H1 (cell line): ENCODE data around the gene CDH16. TPM values are rescaled to one million over a fixed set of nuclear protein-coding genes. Genes with fewer than 3 reads are reported as not detected.
A peak's percentile ranks its signal among the peaks of the same experiment; 100 is the strongest.

Experiments
- CTCF ChIA-PET: fragments of 300-600 bp; sonication (Branson Sonifier 250); formaldehyde crosslinking; loops from one replicate; lab custom pipeline; 2021; ENCODE audit not compliant: partially characterized antibody; lab: Charles Lee
- POLR2A ChIA-PET: fragments of 300-600 bp; sonication (Branson Sonifier 250); formaldehyde crosslinking; loops from one replicate; lab custom pipeline; 2021; ENCODE audit warnings: inconsistent platforms; ENCODE audit not compliant: partially characterized antibody; lab: Charles Lee
- DNase-seq, 2 experiments: peaks; one replicate each; pipeline versions ENCODE4 v3.0.0 to v3.0.0-alpha.2; 2010 to 2022; ENCODE audit warnings: low spot score in 2 of 2, low read depth in 1 of 2, mixed read lengths in 1 of 2
- FAIRE-seq: peaks from 2 replicates; lab custom pipeline; 2011; peaks lifted over from hg19 to GRCh38; lab: Jason Lieb, UNC
- H2AFZ ChIP-seq: 2 replicates; pipeline ENCODE4 v1.8.1; 2012; ENCODE audit warnings: low read length, inconsistent platforms
- H2AK5ac ChIP-seq: 2 replicates; pipeline ENCODE4 v1.6.1; 2013; ENCODE audit warnings: low read depth, low read length
- H2BK120ac ChIP-seq: replicated peaks from 2 replicates; pipeline ENCODE3; 2013; ENCODE audit warnings: low read depth, low read length, inconsistent platforms
- H2BK12ac ChIP-seq: 2 replicates; pipeline ENCODE4 v1.6.1; 2013; ENCODE audit warnings: low read depth, low read length
- H2BK15ac ChIP-seq: 2 replicates; pipeline ENCODE4 v1.6.1; 2013; ENCODE audit warnings: low read length
- H2BK20ac ChIP-seq: 2 replicates; pipeline ENCODE4 v1.6.1; 2013; ENCODE audit warnings: low read length
- H2BK5ac ChIP-seq: 2 replicates; pipeline ENCODE4 v1.6.1; 2013; ENCODE audit warnings: low read depth, low read length
- H3K14ac ChIP-seq: 2 replicates; pipeline ENCODE4 v1.6.1; 2013; ENCODE audit warnings: inconsistent platforms; ENCODE audit not compliant: insufficient read length
- H3K18ac ChIP-seq: 2 replicates; pipeline ENCODE4 v1.6.1; 2013; ENCODE audit warnings: low read length; ENCODE audit errors: extremely low read depth
- H3K23ac ChIP-seq: 2 replicates; pipeline ENCODE4 v1.6.1; 2013; ENCODE audit warnings: inconsistent platforms; ENCODE audit not compliant: insufficient read length
- H3K23me2 ChIP-seq: 2 replicates; pipeline ENCODE4 v1.6.1; 2013; ENCODE audit warnings: low read depth, low read length
- H3K27ac ChIP-seq: 2 replicates; pipeline ENCODE4 v1.6.1; 2011; ENCODE audit warnings: low read depth, low read length, inconsistent platforms
- H3K27me3 ChIP-seq, 4 experiments: replicated peaks in 1 of 4; 1 replicate in 1 of 4; 2 replicates in 3 of 4; pipeline versions ENCODE4 v1.6.1 to v1.8.1; 2011 to 2013; ENCODE audit warnings: low read length in 3 of 4, mild to moderate bottlenecking in 3 of 4, inconsistent platforms in 2 of 4, mixed read lengths in 2 of 4, moderate library complexity in 1 of 4; ENCODE audit not compliant: control insufficient read depth in 3 of 4, insufficient read depth in 3 of 4; ENCODE audit errors: extremely low read depth in 1 of 4
- H3K36me3 ChIP-seq, 4 experiments: 2 replicates each; pipeline versions ENCODE4 v1.6.1 to v1.8.1; 2011 to 2013; ENCODE audit warnings: mild to moderate bottlenecking in 4 of 4, low read length in 3 of 4, moderate library complexity in 2 of 4, control low read depth in 1 of 4, inconsistent platforms in 1 of 4; ENCODE audit not compliant: insufficient read depth in 4 of 4, control insufficient read depth in 2 of 4
- H3K4ac ChIP-seq: replicated peaks from 2 replicates; pipeline ENCODE3; 2013; ENCODE audit warnings: low read length, low read depth, mixed read lengths, inconsistent platforms; ENCODE audit not compliant: insufficient read length
- H3K4me1 ChIP-seq, 4 experiments: replicated peaks in 1 of 4; 1 replicate in 1 of 4; 2 replicates in 3 of 4; pipeline versions ENCODE4 v1.6.1 to v1.8.1; 2011 to 2013; ENCODE audit warnings: low read length in 3 of 4, inconsistent platforms in 2 of 4, mixed read lengths in 1 of 4; ENCODE audit not compliant: insufficient read depth in 4 of 4, control insufficient read depth in 3 of 4
- H3K4me2 ChIP-seq, 2 experiments: 2 replicates each; pipeline versions ENCODE4 v1.6.1 to v1.8.1; 2011 to 2013; ENCODE audit warnings: low read depth in 2 of 2, low read length in 2 of 2, control low read depth in 1 of 2, inconsistent platforms in 1 of 2, mild to moderate bottlenecking in 1 of 2; ENCODE audit not compliant: insufficient read depth in 1 of 2
- H3K4me3 ChIP-seq, 4 experiments: fragments of 200-600, 300-600 bp in 1 of 4; sonication (generic), shearing (Covaris generic), sonication (Bioruptor Twin) in 1 of 4; 2 replicates each; pipeline versions ENCODE4 v1.5.1 to v1.8.1; 2011 to 2016; ENCODE audit warnings: low read length in 4 of 4, low read depth in 3 of 4, control low read depth in 2 of 4, inconsistent platforms in 2 of 4, mild to moderate bottlenecking in 2 of 4, mixed read lengths in 1 of 4, moderate library complexity in 1 of 4; ENCODE audit not compliant: insufficient read depth in 2 of 4; ENCODE audit errors: extremely low read depth in 1 of 4
- H3K56ac ChIP-seq: replicated peaks from 2 replicates; pipeline ENCODE3; 2013; ENCODE audit warnings: low read depth, mild to moderate bottlenecking, mixed read lengths, low read length, inconsistent platforms; ENCODE audit not compliant: insufficient read length
- H3K79me1 ChIP-seq: 2 replicates; pipeline ENCODE4 v1.6.1; 2013; ENCODE audit warnings: low read depth, low read length, control low read depth
- H3K79me2 ChIP-seq, 2 experiments: 2 replicates each; pipeline versions ENCODE4 v1.6.1 to v1.8.1; 2012 to 2013; ENCODE audit warnings: low read length in 2 of 2, mild to moderate bottlenecking in 2 of 2, inconsistent platforms in 1 of 2; ENCODE audit not compliant: insufficient read depth in 2 of 2, control insufficient read depth in 1 of 2
- H3K9ac ChIP-seq, 4 experiments: replicated peaks in 1 of 4; 1 replicate in 1 of 4; 2 replicates in 3 of 4; pipeline versions ENCODE4 v1.6.1 to v1.8.1; 2011 to 2013; ENCODE audit warnings: low read depth in 3 of 4, low read length in 3 of 4, control low read depth in 2 of 4, mild to moderate bottlenecking in 2 of 4, moderate library complexity in 2 of 4, inconsistent platforms in 1 of 4; ENCODE audit errors: extremely low read depth in 1 of 4
- H3K9me3 ChIP-seq, 2 experiments: 2 replicates each; pipeline versions ENCODE4 v1.6.1 to v1.8.1; 2012 to 2013; ENCODE audit warnings: mild to moderate bottlenecking in 2 of 2, moderate library complexity in 2 of 2, control low read depth in 1 of 2, inconsistent platforms in 1 of 2, low read depth in 1 of 2, low read length in 1 of 2, mixed read lengths in 1 of 2; ENCODE audit not compliant: insufficient read depth in 2 of 2
- H4K20me1 ChIP-seq, 2 experiments: replicated peaks in 1 of 2; 2 replicates each; pipeline versions ENCODE3 to v1.8.1; 2011 to 2013; ENCODE audit warnings: inconsistent platforms in 2 of 2, low read length in 2 of 2, mild to moderate bottlenecking in 1 of 2; ENCODE audit not compliant: insufficient read depth in 2 of 2, control insufficient read depth in 1 of 2
- H4K5ac ChIP-seq: 2 replicates; pipeline ENCODE4 v1.6.1; 2013; ENCODE audit warnings: low read length, low read depth, mixed read lengths, inconsistent platforms; ENCODE audit not compliant: insufficient read length
- H4K8ac ChIP-seq: 2 replicates; pipeline ENCODE4 v1.8.0; 2013; ENCODE audit warnings: mild to moderate bottlenecking, moderate library complexity, low read length, inconsistent platforms; ENCODE audit not compliant: insufficient read depth; ENCODE audit errors: extremely low read depth
- H4K91ac ChIP-seq: replicated peaks from 2 replicates; pipeline ENCODE3; 2013; ENCODE audit warnings: low read length, mixed read lengths, inconsistent platforms; ENCODE audit not compliant: insufficient read length
- CEBPB ChIP-seq: IDR thresholded peaks from 2 replicates; pipeline ENCODE4 v1.6.1; 2012; ENCODE audit warnings: low read depth, low read length
- WGBS, 2 experiments: shearing (Covaris generic) in 1 of 2; methylation state at CpG; one replicate each; pipeline versions ENCODE4 v1.1.6 to v1.1.7; 2013 to 2015; ENCODE audit warnings: low lambda C conversion rate in 2 of 2, mixed read lengths in 2 of 2, inconsistent platforms in 1 of 2, low coverage in 1 of 2, missing lambda C conversion rate in 1 of 2; ENCODE audit not compliant: insufficient replicate concordance in 2 of 2, insufficient coverage in 1 of 2, insufficient read length in 1 of 2; ENCODE audit errors: extremely low coverage in 1 of 2, missing lambda C conversion rate in 1 of 2; 5-methylcytosine and 5-hydroxymethylcytosine counted together
- polyA plus RNA-seq, 7 experiments: library from polyadenylated mRNA; depleted of rRNA in 3 of 7; stranded (reverse) in 5 of 7; unstranded in 2 of 7; fragments of >200 nt in 5 of 7; fragments of 200-250 nt in 2 of 7; gene quantifications; 1 replicate in 5 of 7; 2 replicates in 1 of 7; 4 replicates in 1 of 7; pipeline versions ENCODE4 v1.2.1 to v1.2.3, GENCODE V29; 2011 to 2013; ENCODE audit warnings: missing spikeins in 2 of 7, mixed read lengths in 2 of 7
- total RNA-seq: library from RNA; stranded (reverse); fragmentation: NEBNext Ultra II Directional; extraction: Animal tissue kit (Norgen Biotek cat#: 25700); gene quantifications from 2 replicates; pipeline ENCODE4 v1.2.1, GENCODE V29; 2021
- TF ChIP-seq, protein P1 (sequence below): IDR thresholded peaks from 2 replicates; pipeline ENCODE4 v1.6.1; 2012; ENCODE audit warnings: inconsistent platforms

Gene CDH16
- total and polyA plus RNA-seq, 2 of the 8 experiments (the other 6 are each of a cell fraction or from before 2014, with no cell fraction given): not detected

DNA sequence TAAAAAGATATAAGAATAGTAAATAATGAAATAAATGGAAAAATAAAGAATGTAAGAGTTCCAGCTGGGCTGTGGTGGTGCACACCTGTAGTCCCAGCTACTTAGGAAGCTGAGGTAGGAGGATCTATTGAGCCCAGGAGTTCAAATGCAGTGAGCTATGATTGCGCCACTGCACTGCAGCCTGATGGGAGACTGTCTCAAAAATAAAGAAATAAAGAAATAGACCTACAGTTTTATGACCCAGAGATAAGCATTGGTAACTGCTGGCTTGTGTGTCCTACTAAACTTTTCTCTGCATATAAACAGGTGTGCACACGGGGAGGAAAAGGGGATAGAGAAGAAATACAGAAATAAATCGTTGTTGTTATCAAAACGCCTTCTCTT is 46.1 kb downstream of the CDH16 start:
- Histone ChIP-seq H2BK120ac (no peak overlapping the region), H3K9me3 (no peaks in the 10 kb centered on the region), H3K79me2 (no peaks in the 10 kb centered on the region), H3K9ac (peak overlapping the region in 1 of 4 experiments; percentile 49; a peak in 2 of 7 replicates), H4K8ac (no peak overlapping the region), H4K91ac (no peak overlapping the region), H3K27me3 (no peaks in the 10 kb centered on the region; a peak in 1 of 7 replicates), H2BK15ac (no peak overlapping the region), H2AFZ (peak overlapping the region; percentile 82), H3K79me1 (no peaks in the 10 kb centered on the region), H3K23me2 (no peaks in the 10 kb centered on the region), H3K23ac (no peak overlapping the region), H4K20me1 (no peaks in the 10 kb centered on the region), H3K4me3 (peak overlapping the region; percentile 17 to 64 (median 48); a peak in 6 of 8 replicates), H3K4me1 (peaks cover 0 to 6% (median 2%) of the 10 kb centered on the region in 4 experiments; a peak in 4 of 7 replicates), H3K14ac (no peak overlapping the region), H2BK12ac (0 out of 2 replicates have a peak overlapping the region, but pooled peaks have one; percentile 30), H3K27ac (no peak overlapping the region), H2AK5ac (no peak overlapping the region), H2BK5ac (no peak overlapping the region), H3K36me3 (no peaks in the 10 kb centered on the region), H3K4me2 (peak overlapping the region; percentile 15 to 88), H3K4ac (no peak overlapping the region), H2BK20ac (no peak overlapping the region), H3K56ac (no peak overlapping the region), H3K18ac (peak overlapping the region; percentile 43; the same call in 1 of the 2 replicates), H4K5ac (no peak overlapping the region)
- TF ChIP-seq, protein P1, sequence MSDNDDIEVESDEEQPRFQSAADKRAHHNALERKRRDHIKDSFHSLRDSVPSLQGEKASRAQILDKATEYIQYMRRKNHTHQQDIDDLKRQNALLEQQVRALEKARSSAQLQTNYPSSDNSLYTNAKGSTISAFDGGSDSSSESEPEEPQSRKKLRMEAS: no peak
- peak; percentile 81 for TF ChIP-seq CEBPB
- 58% methylated on average over 4 of the region's 4 CpGs; no CpG with 5 or more reads in 1 of the 2 experiments for WGBS, 2 experiments
- CTCF ChIA-PET: interaction anchor here (0.6 to 1.7 kb wide), 18 partner anchors 9 to 468 kb away, joined by 3 to 14 read pairs (median 4); partner anchors contain the start of gene CIAO2B
- no peak for FAIRE-seq
- DNase-seq: no peak
- POLR2A ChIA-PET: interaction anchor here (0.8 to 1.6 kb wide), 4 partner anchors 9 to 121 kb away, joined by 3 to 7 read pairs (median 4); partner anchors contain the start of gene DYNC1LI2
